ENCODE measurements around the gene GLTP. TPM values are rescaled to one million over a fixed set of nuclear protein-coding genes. Genes with fewer than 3 reads are reported as not detected.
A peak's percentile ranks its signal among the peaks of the same experiment; 100 is the strongest.

Gene GLTP
- total RNA-seq, 2 donors from 2014 or later = 15.2 to 20.9 TPM

DNA sequence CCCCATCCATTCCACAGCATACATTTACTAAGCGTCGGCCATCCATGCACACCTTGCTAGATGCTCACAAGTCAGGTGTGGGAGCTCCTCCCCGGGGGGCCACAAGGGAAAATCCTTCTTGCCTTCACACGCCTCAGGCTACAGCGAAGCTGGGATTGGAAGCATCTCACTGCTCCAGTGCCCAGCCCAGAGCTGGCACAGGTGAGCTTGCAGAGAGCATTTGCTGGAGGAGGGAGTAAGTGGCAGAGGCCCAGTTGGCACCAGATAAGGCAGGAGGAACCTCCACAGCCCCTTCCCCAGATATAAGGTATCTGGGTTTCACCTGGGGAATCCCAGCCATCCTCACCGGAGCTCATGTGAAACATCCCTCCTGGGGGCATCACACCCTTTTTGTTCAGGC, 49.0 kb downstream of the GLTP start:
- peaks cover 13% of the 10 kb centered on the region for H3K4me1 Mint-ChIP-seq

DNA sequence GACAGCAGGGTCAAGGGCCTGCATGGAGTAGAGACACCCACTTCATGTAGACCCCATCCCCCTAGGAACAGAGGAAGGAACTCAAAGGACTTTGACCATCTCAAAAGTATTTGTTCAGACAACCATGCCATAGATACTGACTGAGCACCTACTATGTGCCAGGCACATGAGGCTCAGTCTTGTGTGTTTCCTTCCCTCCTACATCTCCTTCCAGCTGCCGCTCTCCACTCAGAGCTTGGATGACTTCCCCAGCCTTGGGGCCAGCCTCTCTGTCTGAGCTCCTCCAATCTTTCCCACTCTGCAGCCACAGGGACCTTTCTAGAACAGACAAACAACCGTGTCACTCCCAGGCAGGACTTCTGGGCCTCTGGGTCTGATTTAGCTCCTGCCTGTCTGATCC, 49.6 kb downstream of the GLTP start:
- H3K4me1 Mint-ChIP-seq = peaks cover 13% of the 10 kb centered on the region
- H3K9me3 ChIP-seq (ENCODE audit: control insufficient read depth, low read length) = no peaks in the 10 kb centered on the region
- H3K27ac Mint-ChIP-seq = no peak overlapping the region
- H3K4me3 ChIP-seq (ENCODE audit: low read length) = no peak overlapping the region
- no peaks in the 10 kb centered on the region for H3K27me3 ChIP-seq (ENCODE audit: control insufficient read depth, insufficient read depth, low read length, poor library complexity, severe bottlenecking)
- H3K9me3 Mint-ChIP-seq = no peaks in the 10 kb centered on the region
- WGBS, 2 experiments (ENCODE audit: insufficient coverage in 1 of 2, insufficient read length in 1 of 2) = 87 to 91% methylated on average over 2 of the region's 2 CpGs
- H3K36me3 Mint-ChIP-seq (ENCODE audit: low read depth) = no peaks in the 10 kb centered on the region
- DNase-seq = no peak
- H3K4me1 ChIP-seq (ENCODE audit: control insufficient read depth, insufficient read depth, low read length) = no peaks in the 10 kb centered on the region
- TF ChIP-seq, protein P1, sequence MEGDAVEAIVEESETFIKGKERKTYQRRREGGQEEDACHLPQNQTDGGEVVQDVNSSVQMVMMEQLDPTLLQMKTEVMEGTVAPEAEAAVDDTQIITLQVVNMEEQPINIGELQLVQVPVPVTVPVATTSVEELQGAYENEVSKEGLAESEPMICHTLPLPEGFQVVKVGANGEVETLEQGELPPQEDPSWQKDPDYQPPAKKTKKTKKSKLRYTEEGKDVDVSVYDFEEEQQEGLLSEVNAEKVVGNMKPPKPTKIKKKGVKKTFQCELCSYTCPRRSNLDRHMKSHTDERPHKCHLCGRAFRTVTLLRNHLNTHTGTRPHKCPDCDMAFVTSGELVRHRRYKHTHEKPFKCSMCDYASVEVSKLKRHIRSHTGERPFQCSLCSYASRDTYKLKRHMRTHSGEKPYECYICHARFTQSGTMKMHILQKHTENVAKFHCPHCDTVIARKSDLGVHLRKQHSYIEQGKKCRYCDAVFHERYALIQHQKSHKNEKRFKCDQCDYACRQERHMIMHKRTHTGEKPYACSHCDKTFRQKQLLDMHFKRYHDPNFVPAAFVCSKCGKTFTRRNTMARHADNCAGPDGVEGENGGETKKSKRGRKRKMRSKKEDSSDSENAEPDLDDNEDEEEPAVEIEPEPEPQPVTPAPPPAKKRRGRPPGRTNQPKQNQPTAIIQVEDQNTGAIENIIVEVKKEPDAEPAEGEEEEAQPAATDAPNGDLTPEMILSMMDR (conservative IDR thresholded peaks at IDR 0.05) = no peak
- no peaks in the 10 kb centered on the region for H3K27me3 Mint-ChIP-seq (ENCODE audit: insufficient read depth)
- H3K4me3 Mint-ChIP-seq = no peak overlapping the region
- H3K9ac ChIP-seq (ENCODE audit: extremely low read depth, low read length, poor library complexity, severe bottlenecking) = no peak overlapping the region
- H3K27ac ChIP-seq (ENCODE audit: low read depth, low read length) = no peak overlapping the region
- no peaks in the 10 kb centered on the region for H3K36me3 ChIP-seq (ENCODE audit: control insufficient read depth, insufficient read depth, low read length)

More for the DNA sequence above, 49.0 kb downstream of the GLTP start:
- Mint-ChIP-seq H3K27ac (no peak overlapping the region), H3K9me3 (no peaks in the 10 kb centered on the region), H3K36me3 (ENCODE audit: low read depth) (no peaks in the 10 kb centered on the region), H3K4me3 (peak overlapping the region; percentile 64), H3K27me3 (ENCODE audit: insufficient read depth) (no peaks in the 10 kb centered on the region)
- no peaks in the 10 kb centered on the region for H3K4me1 ChIP-seq (ENCODE audit: control insufficient read depth, insufficient read depth, low read length)
- DNase-seq = no peak
- no peaks in the 10 kb centered on the region for H3K36me3 ChIP-seq (ENCODE audit: control insufficient read depth, insufficient read depth, low read length)
- H3K9ac ChIP-seq (ENCODE audit: extremely low read depth, low read length, poor library complexity, severe bottlenecking) = no peak overlapping the region
- H3K27ac ChIP-seq (ENCODE audit: low read depth, low read length) = no peak overlapping the region
- H3K27me3 ChIP-seq (ENCODE audit: control insufficient read depth, insufficient read depth, low read length, poor library complexity, severe bottlenecking) = no peaks in the 10 kb centered on the region
- H3K9me3 ChIP-seq (ENCODE audit: control insufficient read depth, low read length) = no peaks in the 10 kb centered on the region
- WGBS, 2 experiments (ENCODE audit: insufficient coverage in 1 of 2, insufficient read length in 1 of 2) = 74 to 82% methylated on average over 5 to 6 of the region's 6 CpGs
- no peak overlapping the region for H3K4me3 ChIP-seq (ENCODE audit: low read length)
- TF ChIP-seq, protein P1 (conservative IDR thresholded peaks at IDR 0.05) = no peak

DNA sequence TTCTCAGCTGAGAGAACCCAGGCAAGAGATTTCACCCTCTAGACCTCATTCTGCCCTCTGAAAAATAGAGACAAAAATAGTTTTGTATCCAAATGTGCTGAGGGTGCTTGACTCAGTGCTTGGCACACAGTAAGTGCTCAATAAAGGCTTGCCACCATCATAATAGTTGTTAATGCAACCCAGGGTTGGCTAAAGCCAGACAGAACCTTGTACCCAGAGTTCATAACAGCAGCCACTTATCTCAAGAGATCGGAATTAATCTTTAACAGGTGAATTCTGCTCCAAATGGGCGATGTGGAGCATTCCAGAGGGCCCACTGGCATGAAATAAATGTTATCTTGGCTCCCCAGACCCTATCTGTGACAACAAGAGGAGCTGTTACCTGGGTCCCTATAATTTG, 50.1 kb downstream of the GLTP start:
- H3K36me3 Mint-ChIP-seq (ENCODE audit: low read depth) = peaks cover 3% of the 10 kb centered on the region
- no peaks in the 10 kb centered on the region for H3K36me3 ChIP-seq (ENCODE audit: control insufficient read depth, insufficient read depth, low read length)

More for the DNA sequence above, 50.1 kb downstream of the GLTP start:
- H3K9me3 Mint-ChIP-seq = no peaks in the 10 kb centered on the region
- no peaks in the 10 kb centered on the region for H3K27me3 ChIP-seq (ENCODE audit: control insufficient read depth, insufficient read depth, low read length, poor library complexity, severe bottlenecking)
- no peaks in the 10 kb centered on the region for H3K27me3 Mint-ChIP-seq (ENCODE audit: insufficient read depth)
- H3K9ac ChIP-seq (ENCODE audit: extremely low read depth, low read length, poor library complexity, severe bottlenecking) = no peak overlapping the region
- H3K4me1 Mint-ChIP-seq = peaks cover 12% of the 10 kb centered on the region
- TF ChIP-seq, protein P1 (conservative IDR thresholded peaks at IDR 0.05) = no peak
- no peak for DNase-seq
- H3K4me3 Mint-ChIP-seq = no peak overlapping the region
- H3K4me3 ChIP-seq (ENCODE audit: low read length) = no peak overlapping the region
- H3K27ac ChIP-seq (ENCODE audit: low read depth, low read length) = no peak overlapping the region
- 86 to 96% methylated on average over 1 to 2 of the region's 2 CpGs for WGBS, 2 experiments (ENCODE audit: insufficient coverage in 1 of 2, insufficient read length in 1 of 2)
- H3K9me3 ChIP-seq (ENCODE audit: control insufficient read depth, low read length) = no peaks in the 10 kb centered on the region
- H3K4me1 ChIP-seq (ENCODE audit: control insufficient read depth, insufficient read depth, low read length) = no peaks in the 10 kb centered on the region
- H3K27ac Mint-ChIP-seq = no peak overlapping the region
